Endothelial cell of hepatic sinusoid (primary cell): ENCODE results near the gene ELP4.
"Not testable (repeated sequence)": the region's sequence is repeated elsewhere in the genome, so short reads cannot be mapped to it uniquely, and the experiment has no call there.

Experiments
- in situ Hi-C: cut with HindIII; loops from 2 replicates; pipeline ENCODE4 v1.10.0; 2017; ENCODE audit warnings: low sequenced_read_pairs

ELP4 gene

GRCh38 chr11:31692466-31692865 is 182.9 kb downstream of the ELP4 start:
- in situ Hi-C loops: no loop called here

- in situ Hi-C loops: not testable (repeated sequence)
These were observed 187.5 kb downstream of the ELP4 start for GRCh38 chr11:31697049-31697448.

DNA sequence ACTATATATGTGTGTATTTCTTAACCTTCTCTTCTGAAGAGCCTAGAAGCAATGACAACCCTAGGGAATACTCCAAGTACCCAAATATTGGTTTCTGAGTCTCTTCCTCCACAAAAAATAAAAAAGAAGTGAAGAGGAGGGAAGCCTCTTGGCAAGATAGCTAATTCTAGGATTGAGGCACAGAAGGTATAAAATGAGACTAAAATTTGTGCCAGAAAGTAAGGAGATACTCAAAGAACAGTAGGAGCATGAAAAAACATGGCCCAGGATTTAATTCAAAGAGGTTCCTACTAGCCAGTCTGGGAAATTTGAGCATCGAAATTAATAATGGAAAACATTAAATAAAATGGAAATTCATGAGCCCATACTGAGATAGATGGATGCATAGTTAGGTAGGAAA is 189.5 kb downstream of the ELP4 start:
- in situ Hi-C loops: no loop called here

DNA sequence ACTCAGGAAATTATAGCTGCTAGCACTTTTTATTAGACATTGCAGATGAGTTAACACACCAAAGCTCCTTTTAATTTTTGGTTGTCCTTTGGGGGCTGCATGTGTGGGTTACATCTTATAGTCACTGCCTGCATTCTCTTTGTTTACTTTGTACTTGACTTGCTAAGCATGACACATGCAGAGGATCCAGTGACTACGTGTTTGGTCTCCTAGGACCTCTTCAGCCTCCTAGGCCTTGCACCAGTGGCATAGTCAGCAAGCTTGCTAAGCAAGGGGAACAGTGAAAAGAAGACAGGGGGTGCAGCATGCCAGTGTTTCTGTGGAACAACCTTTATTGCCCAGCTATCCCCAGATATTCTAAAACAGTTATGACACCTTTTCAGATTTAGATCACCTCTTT is 193.4 kb downstream of the ELP4 start:
- in situ Hi-C loops: no loop called here

GRCh38 chr11:31706357-31706756 is 196.8 kb downstream of the ELP4 start:
- in situ Hi-C loops: no loop called here

GRCh38 chr11:31711137-31711536 is 201.6 kb downstream of the ELP4 start:
- in situ Hi-C loops: no loop called here

DNA sequence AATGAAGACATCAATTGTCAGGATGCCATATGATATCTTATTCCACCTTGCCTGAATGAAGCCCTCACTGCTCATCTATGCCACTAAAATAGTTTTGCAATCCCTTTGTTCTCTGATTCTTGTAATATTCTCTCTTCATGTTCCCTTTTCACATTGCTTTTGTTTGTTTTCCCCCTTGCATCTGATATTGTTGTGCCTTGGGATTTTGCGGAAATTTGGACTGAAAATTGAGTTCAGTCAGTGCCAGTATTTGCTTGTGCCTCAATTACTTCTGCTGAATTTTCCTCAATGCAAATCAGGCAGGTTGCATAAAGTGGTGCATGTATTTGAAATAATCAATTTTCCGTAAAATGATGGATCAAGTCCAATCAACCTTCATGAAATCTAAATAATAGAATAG is 203.3 kb downstream of the ELP4 start:
- in situ Hi-C loops: no loop called here

- in situ Hi-C loops: no loop called here
These were observed 205.3 kb downstream of the ELP4 start for GRCh38 chr11:31714840-31715239.

DNA sequence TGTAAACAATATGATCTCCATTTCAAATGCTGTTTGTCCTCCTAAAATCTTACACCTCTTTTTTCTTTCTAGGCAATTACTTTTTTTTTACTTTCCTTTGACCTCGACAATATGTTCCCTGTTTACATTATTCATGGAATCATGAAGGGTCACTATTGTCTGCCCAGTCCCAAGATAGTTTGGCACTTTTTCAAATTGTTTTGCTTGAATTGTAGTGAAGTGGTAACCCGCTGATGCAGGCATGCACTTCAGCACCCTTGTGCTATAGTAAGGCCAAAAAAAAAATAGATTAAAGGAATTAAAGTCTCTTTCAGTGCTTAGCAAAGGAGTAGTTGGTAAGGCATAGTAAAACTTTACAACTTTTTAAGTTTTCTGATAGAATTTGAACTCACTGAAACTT is 210.7 kb downstream of the ELP4 start:
- in situ Hi-C loops: no loop called here

- in situ Hi-C loops: no loop called here
These were observed 211.3 kb downstream of the ELP4 start for GRCh38 chr11:31720671-31721365.

- in situ Hi-C loops: no loop called here
These were observed 213.2 kb downstream of the ELP4 start for GRCh38 chr11:31722754-31723153.

DNA sequence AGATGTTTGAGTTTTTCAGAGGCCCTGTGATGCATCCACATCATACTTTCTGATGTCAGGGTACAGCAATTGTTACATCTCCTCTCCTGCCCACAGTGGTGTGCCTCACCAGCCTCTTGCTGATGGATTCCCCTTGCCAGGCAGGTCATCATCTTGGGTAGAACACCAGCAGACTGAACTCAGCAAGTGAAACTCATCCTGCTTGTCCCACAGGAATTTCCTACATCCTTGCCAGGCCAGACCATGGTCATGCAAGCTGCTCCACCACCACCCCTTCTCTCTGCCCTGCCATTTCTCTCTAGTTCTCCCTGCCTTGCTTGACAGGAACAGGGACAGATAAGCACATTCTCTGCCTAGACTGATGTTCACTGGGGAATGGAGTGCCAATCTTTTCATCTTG is 215.6 kb downstream of the ELP4 start:
- in situ Hi-C loops: no loop called here

- in situ Hi-C loops: no loop called here
These were observed 218.9 kb downstream of the ELP4 start for GRCh38 chr11:31728432-31728831.

DNA sequence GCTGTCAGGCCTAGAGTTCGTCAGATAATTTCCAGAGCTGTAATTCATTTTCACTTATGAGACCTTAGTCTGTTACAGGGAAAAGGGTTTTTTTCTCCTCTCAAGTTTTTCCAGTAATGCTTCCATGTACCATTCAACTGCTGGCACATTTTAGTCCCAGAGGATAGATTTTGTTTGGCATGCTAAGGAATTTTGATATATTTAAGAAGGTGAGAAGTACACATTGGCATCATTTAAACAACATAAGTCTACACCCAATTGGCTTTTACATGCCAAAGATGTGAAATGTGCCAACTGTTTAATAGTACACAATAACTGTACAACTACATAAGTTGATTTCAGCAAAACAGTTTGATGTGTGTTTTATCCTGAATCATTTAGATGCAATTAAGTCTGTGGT is 230.6 kb downstream of the ELP4 start:
- in situ Hi-C loops: no loop called here

- in situ Hi-C loops: not testable (repeated sequence)
These were observed 231.3 kb downstream of the ELP4 start for GRCh38 chr11:31740731-31741368.

GRCh38 chr11:31747581-31747980 is 238.0 kb downstream of the ELP4 start:
- in situ Hi-C loops: no loop called here

- in situ Hi-C loops: no loop called here
These were observed 247.8 kb downstream of the ELP4 start for GRCh38 chr11:31757260-31757835.

DNA sequence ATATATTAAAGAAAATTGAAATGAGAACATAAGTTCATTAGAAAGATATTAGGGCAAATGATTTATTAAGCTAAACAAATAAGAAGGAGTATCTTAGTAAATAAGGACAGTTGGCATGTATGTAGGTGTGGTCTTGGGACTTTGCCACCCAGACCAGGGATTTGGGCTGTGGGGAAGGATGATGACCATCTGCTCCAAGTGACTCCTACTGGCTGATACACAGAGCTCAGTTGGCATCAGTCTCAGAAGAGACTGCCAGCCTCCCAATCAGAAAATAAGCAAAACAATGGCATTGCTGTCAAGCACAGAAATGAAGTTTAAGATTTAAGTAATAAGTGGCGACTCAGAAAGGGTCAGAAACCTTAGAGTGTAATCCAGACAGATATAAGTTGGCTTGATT is 252.1 kb downstream of the ELP4 start:
- in situ Hi-C loops: no loop called here

GRCh38 chr11:31763296-31763695 is 253.7 kb downstream of the ELP4 start:
- in situ Hi-C loops: no loop called here

GRCh38 chr11:31764261-31764660 is 254.7 kb downstream of the ELP4 start:
- in situ Hi-C loops: no loop called here

GRCh38 chr11:31764766-31765165 is 255.2 kb downstream of the ELP4 start:
- in situ Hi-C loops: no loop called here

DNA sequence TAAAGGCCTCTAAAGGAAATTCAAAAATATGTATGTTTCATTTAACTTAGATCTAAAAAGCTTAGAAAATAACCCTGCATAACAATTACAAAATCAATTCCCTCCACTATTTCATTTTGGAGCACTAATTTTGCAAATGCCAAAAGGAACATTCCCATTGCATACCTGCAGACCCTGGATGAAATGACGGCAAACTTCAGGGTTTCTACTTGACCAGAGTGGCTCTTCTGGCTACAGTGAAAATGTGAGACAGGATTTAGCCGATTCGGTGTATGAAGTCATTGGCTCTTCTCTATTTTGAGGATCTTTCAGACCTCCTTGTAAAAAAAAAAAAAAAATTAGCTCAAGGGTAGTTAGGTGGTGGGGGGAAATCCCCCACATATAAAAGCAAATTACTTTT is 257.5 kb downstream of the ELP4 start:
- in situ Hi-C loops: no loop called here
